CD4-positive, CD25-positive, alpha-beta regulatory T cell (primary cell): ENCODE results near the gene PNKD. TPM values are rescaled to one million over a fixed set of nuclear protein-coding genes. Genes with fewer than 3 reads are reported as not detected.

Source experiments
- ATAC-seq, 2 donors: fragments of 150-1000 bp; cut with Tn5 transposase; one replicate each; pipeline ENCODE4 v1.10.0; 2021; ENCODE audit warnings: low read depth in 2 of 2, moderate number of reproducible peaks in 2 of 2, moderate library complexity in 1 of 2
- DNase-seq, 3 donors: peaks; one replicate each; pipeline versions ENCODE4 v3.0.0 to v3.0.0-alpha.2; 2012 to 2022; ENCODE audit warnings: mixed read lengths in 1 of 3
- H3K27ac ChIP-seq: one replicate; pipeline ENCODE4 v1.7.0; 2013; ENCODE audit warnings: mild to moderate bottlenecking, low read length; ENCODE audit not compliant: insufficient read depth, poor library complexity, severe bottlenecking
- H3K27me3 ChIP-seq: one replicate; pipeline ENCODE4 v1.7.0; 2013; ENCODE audit warnings: low read length; ENCODE audit not compliant: control insufficient read depth, insufficient read depth
- H3K36me3 ChIP-seq: one replicate; pipeline ENCODE4 v1.7.0; 2013; ENCODE audit warnings: mild to moderate bottlenecking, low read length, moderate library complexity; ENCODE audit not compliant: control insufficient read depth, insufficient read depth
- H3K4me1 ChIP-seq: 2 replicates; pipeline ENCODE4 v1.7.0; 2013; ENCODE audit warnings: mild to moderate bottlenecking, low read length; ENCODE audit not compliant: insufficient read depth, control insufficient read depth, poor library complexity, severe bottlenecking
- H3K4me3 ChIP-seq: one replicate; pipeline ENCODE4 v1.7.0; 2013; ENCODE audit warnings: low read depth, mild to moderate bottlenecking, low read length, moderate library complexity
- H3K9me3 ChIP-seq, 2 experiments: 1 replicate in 1 of 2; 2 replicates in 1 of 2; pipeline ENCODE4 v1.7.0; 2013; ENCODE audit warnings: low read length in 2 of 2, mild to moderate bottlenecking in 1 of 2, moderate library complexity in 1 of 2; ENCODE audit not compliant: control insufficient read depth in 2 of 2
- H3K27ac Mint-ChIP-seq, 3 donors: one replicate each; pipeline ENCODE4 v1.8.0; 2020 to 2022; ENCODE audit warnings: mild to moderate bottlenecking in 3 of 3, mixed read lengths in 3 of 3, moderate library complexity in 2 of 3
- H3K27me3 Mint-ChIP-seq: one replicate; pipeline ENCODE4 v1.8.0; 2022; ENCODE audit warnings: mild to moderate bottlenecking, mixed read lengths
- H3K36me3 Mint-ChIP-seq: one replicate; pipeline ENCODE4 v1.8.0; 2020; ENCODE audit warnings: mixed read lengths
- H3K4me1 Mint-ChIP-seq, 4 donors: one replicate each; pipeline ENCODE4 v1.8.0; 2020 to 2022; ENCODE audit warnings: mixed read lengths in 4 of 4, mild to moderate bottlenecking in 1 of 4
- H3K4me3 Mint-ChIP-seq, 4 donors: one replicate each; pipeline ENCODE4 v1.8.0; 2020 to 2022; ENCODE audit warnings: mild to moderate bottlenecking in 4 of 4, mixed read lengths in 4 of 4, moderate library complexity in 3 of 4
- H3K9me3 Mint-ChIP-seq, 7 donors: one replicate each; pipeline ENCODE4 v1.8.0; 2020 to 2022; ENCODE audit warnings: mixed read lengths in 7 of 7, mild to moderate bottlenecking in 3 of 7, moderate library complexity in 2 of 7
- polyA plus RNA-seq, 4 donors: library from polyadenylated mRNA; unstranded; fragments of 300-500 nt; fragmentation: Illumina TruSeq; gene quantifications; one replicate each; pipeline ENCODE4 v1.2.3, GENCODE V29; 2021
- total RNA-seq: library from RNA; stranded (reverse); gene quantifications from one replicate; pipeline ENCODE4 v1.2.3, GENCODE V29; 2022

The PNKD gene
- total and polyA plus RNA-seq, 5 donors from 2014 or later: 21.9 to 107 (median 98.0) TPM

GRCh38 chr2:218291318-218292047, 21.2 kb downstream of the PNKD start:
- no peaks in the 10 kb centered on the region for H3K27me3 ChIP-seq
- DNase-seq: peak in 1 of 3 donors; percentile 39
- H3K36me3 ChIP-seq: no peaks in the 10 kb centered on the region
- no peaks in the 10 kb centered on the region for H3K9me3 ChIP-seq
- Mint-ChIP-seq H3K27me3 (no peaks in the 10 kb centered on the region), H3K27ac (peak overlapping the region; percentile 90 to 97 (median 97)), H3K9me3 (no peaks in the 10 kb centered on the region), H3K4me1 (peaks cover 10 to 75% (median 46%) of the 10 kb centered on the region in 4 donors), H3K4me3 (peak overlapping the region; percentile 87 to 97 (median 95)), H3K36me3 (peaks cover 4% of the 10 kb centered on the region)
- H3K27ac ChIP-seq: peak overlapping the region; percentile 96
- H3K4me3 ChIP-seq: peak overlapping the region; percentile 92
- ATAC-seq: no peak
- H3K4me1 ChIP-seq: peaks cover 63% of the 10 kb centered on the region

GRCh38 chr2:218292048-218293014, 22.0 kb downstream of the PNKD start, which contains the start of gene TMBIM1:
TSS of gene TMBIM1 (minus strand) at chr2:218292503. CDS start at chr2:218282141, 10,362 bp downstream.
- no peaks in the 10 kb centered on the region for H3K27me3 Mint-ChIP-seq
- peak; percentile 92 for ATAC-seq

DNA sequence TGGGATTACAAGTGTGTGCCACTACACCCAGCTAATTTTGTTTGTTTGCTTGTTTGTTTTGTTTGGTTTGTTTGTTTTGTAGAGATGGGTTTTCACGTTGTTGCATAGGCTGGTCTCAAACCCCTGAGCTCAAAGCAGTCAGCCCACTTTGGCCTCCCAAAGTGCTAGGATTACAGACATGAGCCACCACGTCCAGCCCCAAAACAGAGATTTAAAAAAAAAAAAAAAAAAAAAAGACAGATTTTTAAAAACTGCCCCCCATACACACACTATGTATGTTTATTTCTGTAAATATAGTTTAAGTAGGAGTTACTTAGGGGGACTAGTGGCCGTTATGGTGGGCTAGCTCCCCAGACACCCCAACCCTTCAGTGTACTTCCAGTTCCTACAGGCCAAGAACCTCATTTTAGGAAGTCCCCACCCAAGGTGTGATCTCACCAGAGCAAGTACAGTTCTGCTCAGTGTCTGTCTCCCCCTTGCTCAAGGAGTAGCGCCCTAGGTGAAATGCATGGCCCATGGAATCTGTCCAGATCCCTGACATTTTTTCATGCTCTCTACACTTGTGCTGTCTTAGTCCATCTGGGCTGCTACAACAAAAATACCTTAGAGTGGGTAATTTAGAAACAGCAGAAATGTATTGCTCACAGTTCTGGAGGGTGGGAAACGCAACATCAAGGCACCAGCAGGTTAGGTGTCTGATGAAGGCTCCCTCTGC, 23.6 kb downstream of the PNKD start:
- ATAC-seq (no peak), DNase-seq (peak in 1 of 3 donors; percentile 35)
- H3K4me1 Mint-ChIP-seq: peaks cover 5 to 52% (median 33%) of the 10 kb centered on the region in 4 donors
- Histone ChIP-seq H3K9me3 (no peaks in the 10 kb centered on the region), H3K36me3 (no peaks in the 10 kb centered on the region), H3K4me3 (no peak overlapping the region), H3K27me3 (no peaks in the 10 kb centered on the region), H3K27ac (peak overlapping the region; percentile 10), H3K4me1 (peaks cover 43% of the 10 kb centered on the region)
- no peaks in the 10 kb centered on the region for H3K27me3 Mint-ChIP-seq
- H3K4me3 Mint-ChIP-seq: peak overlapping the region in 2 of 4 donors; percentile 48 to 89
- H3K27ac Mint-ChIP-seq: peak overlapping the region in 2 of 3 donors; percentile 82 to 96
- peaks cover 3% of the 10 kb centered on the region for H3K36me3 Mint-ChIP-seq
- no peaks in the 10 kb centered on the region for H3K9me3 Mint-ChIP-seq

More at GRCh38 chr2:218292048-218293014, 22.0 kb downstream of the PNKD start, which contains the start of gene TMBIM1:
- Histone ChIP-seq H3K4me1 (peaks cover 55% of the 10 kb centered on the region), H3K36me3 (no peaks in the 10 kb centered on the region), H3K4me3 (peak within 1 kb of the TSS; percentile 92), H3K9me3 (no peaks in the 10 kb centered on the region), H3K27ac (peak within 1 kb of the TSS; percentile 96), H3K27me3 (no peaks in the 10 kb centered on the region)
- Mint-ChIP-seq H3K4me1 (peaks cover 5 to 67% (median 38%) of the 10 kb centered on the region in 4 donors), H3K4me3 (peak within 1 kb of the TSS; percentile 89 to 97 (median 95)), H3K27ac (peak within 1 kb of the TSS; percentile 93 to 97 (median 97)), H3K9me3 (no peaks in the 10 kb centered on the region), H3K36me3 (peaks cover 4% of the 10 kb centered on the region)
- DNase-seq: peak; percentile 72 to 85 (median 79)

- Mint-ChIP-seq H3K9me3 (no peaks in the 10 kb centered on the region), H3K27me3 (no peaks in the 10 kb centered on the region), H3K4me1 (peaks cover 5 to 46% (median 28%) of the 10 kb centered on the region in 4 donors), H3K36me3 (no peaks in the 10 kb centered on the region), H3K4me3 (peak overlapping the region in 3 of 4 donors; percentile 48 to 89 (median 80)), H3K27ac (peak overlapping the region in 1 of 3 donors; percentile 82)
- H3K4me1 ChIP-seq: peaks cover 36% of the 10 kb centered on the region
- no peaks in the 10 kb centered on the region for H3K36me3 ChIP-seq
- no peak overlapping the region for H3K27ac ChIP-seq
- H3K4me3 ChIP-seq: no peak overlapping the region
- no peaks in the 10 kb centered on the region for H3K9me3 ChIP-seq
- H3K27me3 ChIP-seq: no peaks in the 10 kb centered on the region
- ATAC-seq (no peak), DNase-seq (no peak)
Measured at GRCh38 chr2:218294430-218295022, 24.2 kb downstream of the PNKD start.

- no peak for ATAC-seq
- Histone ChIP-seq H3K27me3 (no peaks in the 10 kb centered on the region), H3K4me3 (no peak overlapping the region), H3K9me3 (no peaks in the 10 kb centered on the region), H3K36me3 (no peaks in the 10 kb centered on the region), H3K27ac (peak overlapping the region; percentile 43), H3K4me1 (peaks cover 31% of the 10 kb centered on the region)
- no peaks in the 10 kb centered on the region for H3K9me3 Mint-ChIP-seq
- H3K27me3 Mint-ChIP-seq: no peaks in the 10 kb centered on the region
- H3K4me3 Mint-ChIP-seq: peak overlapping the region in 3 of 4 donors; percentile 19 to 89 (median 80)
- peak in 1 of 3 donors; percentile 24 for DNase-seq
- H3K27ac Mint-ChIP-seq: peak overlapping the region in 1 of 3 donors; percentile 24
- no peaks in the 10 kb centered on the region for H3K36me3 Mint-ChIP-seq
- H3K4me1 Mint-ChIP-seq: peaks cover 5 to 41% (median 23%) of the 10 kb centered on the region in 4 donors
Measured at GRCh38 chr2:218295029-218295428, 24.7 kb downstream of the PNKD start.

DNA sequence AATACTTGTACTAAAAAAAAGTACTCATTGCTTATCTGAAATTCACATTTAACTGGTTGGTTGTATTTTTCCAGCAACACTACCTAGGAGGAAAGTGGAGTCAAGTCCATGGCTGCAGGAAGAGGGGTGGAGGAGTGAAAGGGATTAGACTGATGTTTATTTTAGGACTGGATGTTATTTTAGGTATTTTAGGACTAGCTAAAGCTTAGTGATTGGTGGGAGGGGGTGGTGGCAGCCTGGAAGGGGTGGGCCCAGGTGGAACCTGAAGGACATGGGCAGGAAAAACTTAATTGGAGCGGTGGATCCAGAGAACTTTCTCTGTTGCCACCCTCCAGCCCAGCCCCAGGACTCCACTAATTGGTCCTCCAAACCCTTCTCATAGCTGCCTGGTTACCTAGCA, 25.9 kb downstream of the PNKD start:
- peaks cover 7 to 31% (median 13%) of the 10 kb centered on the region in 4 donors for H3K4me1 Mint-ChIP-seq
- Histone ChIP-seq H3K9me3 (no peaks in the 10 kb centered on the region), H3K27me3 (no peaks in the 10 kb centered on the region), H3K4me3 (no peak overlapping the region), H3K27ac (no peak overlapping the region), H3K4me1 (peaks cover 23% of the 10 kb centered on the region), H3K36me3 (no peaks in the 10 kb centered on the region)
- no peaks in the 10 kb centered on the region for H3K9me3 Mint-ChIP-seq
- DNase-seq (no peak), ATAC-seq (no peak)
- H3K27ac Mint-ChIP-seq: peak overlapping the region in 2 of 3 donors; percentile 6 to 22
- H3K36me3 Mint-ChIP-seq: no peaks in the 10 kb centered on the region
- no peaks in the 10 kb centered on the region for H3K27me3 Mint-ChIP-seq
- H3K4me3 Mint-ChIP-seq: peak overlapping the region in 1 of 4 donors; percentile 44
